ENCODE data around the gene JARID2.
"Not testable (repeated sequence)": the region's sequence is repeated elsewhere in the genome, so short reads cannot be mapped to it uniquely, and the experiment has no call there.

JARID2 gene

DNA sequence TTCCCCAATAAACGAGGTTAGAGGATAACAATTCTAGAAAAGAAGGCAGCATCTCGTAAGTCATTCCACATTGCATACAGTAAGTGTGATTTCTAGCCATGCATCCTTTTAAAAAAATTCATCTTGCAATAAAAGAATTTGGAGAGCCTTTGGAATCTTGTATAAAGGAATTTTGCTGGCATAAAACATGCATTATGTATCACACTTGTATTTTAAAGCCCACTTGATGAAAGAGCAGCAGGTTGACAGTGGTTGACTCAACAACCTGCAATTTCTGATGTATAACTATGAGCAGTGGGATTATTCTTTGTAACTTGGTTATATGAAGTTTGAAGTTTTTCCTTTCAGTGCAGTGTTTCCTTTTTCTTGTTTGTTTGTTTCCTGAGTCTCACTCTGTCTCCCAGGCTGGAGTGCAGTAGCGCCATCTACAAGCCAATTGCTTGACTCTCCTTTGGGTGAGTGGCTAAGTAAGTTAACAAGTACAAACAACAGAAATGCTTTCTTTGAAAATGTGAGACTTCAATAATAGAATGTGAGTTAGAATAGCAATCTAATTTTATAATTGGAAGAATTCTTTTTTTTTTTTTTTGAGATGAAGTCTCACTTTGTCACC, 39.9 kb downstream of the JARID2 start:
- TF ChIP-seq, protein P1, sequence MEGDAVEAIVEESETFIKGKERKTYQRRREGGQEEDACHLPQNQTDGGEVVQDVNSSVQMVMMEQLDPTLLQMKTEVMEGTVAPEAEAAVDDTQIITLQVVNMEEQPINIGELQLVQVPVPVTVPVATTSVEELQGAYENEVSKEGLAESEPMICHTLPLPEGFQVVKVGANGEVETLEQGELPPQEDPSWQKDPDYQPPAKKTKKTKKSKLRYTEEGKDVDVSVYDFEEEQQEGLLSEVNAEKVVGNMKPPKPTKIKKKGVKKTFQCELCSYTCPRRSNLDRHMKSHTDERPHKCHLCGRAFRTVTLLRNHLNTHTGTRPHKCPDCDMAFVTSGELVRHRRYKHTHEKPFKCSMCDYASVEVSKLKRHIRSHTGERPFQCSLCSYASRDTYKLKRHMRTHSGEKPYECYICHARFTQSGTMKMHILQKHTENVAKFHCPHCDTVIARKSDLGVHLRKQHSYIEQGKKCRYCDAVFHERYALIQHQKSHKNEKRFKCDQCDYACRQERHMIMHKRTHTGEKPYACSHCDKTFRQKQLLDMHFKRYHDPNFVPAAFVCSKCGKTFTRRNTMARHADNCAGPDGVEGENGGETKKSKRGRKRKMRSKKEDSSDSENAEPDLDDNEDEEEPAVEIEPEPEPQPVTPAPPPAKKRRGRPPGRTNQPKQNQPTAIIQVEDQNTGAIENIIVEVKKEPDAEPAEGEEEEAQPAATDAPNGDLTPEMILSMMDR (IDR thresholded peaks at IDR 0.05; ENCODE audit: extremely low read depth, insufficient read depth, missing control alignments), result peak; percentile 41
- no peak for DNase-seq (ENCODE audit: low spot score)
- in situ Hi-C loops (cut with MboI; ENCODE audit: low pct_unique_long_range_greater_than_20kb, low sequenced_read_pairs, unreplicated experiment), result no loop called here

DNA sequence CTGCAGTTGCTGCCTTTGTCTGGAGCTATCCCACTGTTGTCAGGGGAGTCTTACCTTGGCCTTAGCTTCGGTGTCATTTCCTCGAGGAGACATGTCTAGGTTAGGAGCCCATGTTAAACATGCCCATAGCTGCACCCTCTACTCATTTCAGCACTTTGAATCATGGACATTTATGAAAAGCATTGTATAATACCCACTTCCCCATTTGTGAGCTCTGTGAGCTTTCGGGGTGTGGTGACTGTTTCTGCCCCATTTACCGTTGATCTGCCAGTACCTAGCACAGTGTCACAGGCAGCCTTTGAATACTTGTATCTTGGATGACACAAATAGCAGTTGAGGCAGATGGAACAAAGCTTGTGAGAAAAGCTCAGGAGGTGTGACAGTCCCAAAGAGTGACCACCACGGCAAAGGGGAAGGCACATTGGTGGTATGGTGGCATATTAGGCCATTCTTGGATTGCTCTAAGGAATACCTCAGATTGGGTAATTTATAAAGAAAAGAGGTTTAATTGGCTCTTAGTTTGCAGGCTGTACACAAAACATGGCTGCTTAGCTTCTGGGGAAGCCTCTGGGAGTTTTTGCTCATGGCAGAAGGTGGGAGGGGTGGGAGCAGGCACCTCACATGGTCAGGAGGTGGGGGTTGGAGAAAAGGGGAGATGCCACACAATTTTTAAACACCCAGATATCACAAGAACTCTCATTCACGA, 42.0 kb downstream of the JARID2 start:
- in situ Hi-C loops (cut with MboI; ENCODE audit: low pct_unique_long_range_greater_than_20kb, low sequenced_read_pairs, unreplicated experiment), result no loop called here
- TF ChIP-seq, protein P1 (IDR thresholded peaks at IDR 0.05; ENCODE audit: extremely low read depth, insufficient read depth, missing control alignments), result no peak
- DNase-seq (ENCODE audit: low spot score), result peak; percentile 79

DNA sequence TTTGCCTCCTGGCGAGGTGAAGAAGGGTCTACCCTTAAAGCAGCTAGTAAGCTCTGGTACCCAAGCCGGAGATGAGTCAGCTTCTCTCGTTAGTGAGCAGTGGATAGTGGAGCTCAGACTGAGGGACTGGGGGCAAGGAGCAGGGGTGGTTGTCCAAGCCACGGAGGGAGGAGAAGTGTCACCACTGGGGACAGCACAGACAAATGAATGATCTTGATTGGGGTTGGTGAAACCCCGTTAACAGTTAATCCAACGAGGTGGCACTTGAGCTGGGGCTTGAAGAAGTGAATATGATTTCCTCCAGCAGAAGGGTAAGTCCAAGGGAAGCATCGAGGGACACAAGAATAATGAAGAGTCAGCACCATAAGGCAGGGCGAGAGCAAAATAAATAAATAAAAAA, 43.0 kb downstream of the JARID2 start:
- DNase-seq (ENCODE audit: low spot score), result no peak

DNA sequence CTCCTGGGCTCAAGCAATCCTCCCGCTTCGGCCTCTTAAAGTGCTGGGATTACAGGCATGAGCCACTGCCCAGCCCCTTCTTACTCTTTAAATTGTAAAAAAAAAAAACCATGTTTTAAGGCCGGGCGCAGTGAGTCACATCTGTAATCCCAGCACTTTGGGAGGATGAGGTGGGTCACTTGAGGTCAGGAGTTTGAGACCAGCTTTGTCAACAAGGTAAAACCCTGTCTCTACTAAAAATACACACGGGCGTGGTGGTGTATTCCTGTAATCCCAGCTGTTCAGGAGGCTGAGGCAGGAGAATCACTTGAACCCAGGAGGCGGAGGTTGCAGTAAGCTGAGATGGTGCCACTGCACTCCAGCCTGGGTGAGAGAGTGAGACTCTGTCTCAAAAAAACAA, 43.6 kb downstream of the JARID2 start:
- DNase-seq (ENCODE audit: low spot score); in situ Hi-C loops (cut with MboI; ENCODE audit: low pct_unique_long_range_greater_than_20kb, low sequenced_read_pairs, unreplicated experiment): not testable (repeated sequence)

More for the DNA sequence above, 43.0 kb downstream of the JARID2 start:
- TF ChIP-seq, protein P1 (IDR thresholded peaks at IDR 0.05; ENCODE audit: extremely low read depth, insufficient read depth, missing control alignments), result no peak
- in situ Hi-C loops (cut with MboI; ENCODE audit: low pct_unique_long_range_greater_than_20kb, low sequenced_read_pairs, unreplicated experiment), result no loop called here

DNA sequence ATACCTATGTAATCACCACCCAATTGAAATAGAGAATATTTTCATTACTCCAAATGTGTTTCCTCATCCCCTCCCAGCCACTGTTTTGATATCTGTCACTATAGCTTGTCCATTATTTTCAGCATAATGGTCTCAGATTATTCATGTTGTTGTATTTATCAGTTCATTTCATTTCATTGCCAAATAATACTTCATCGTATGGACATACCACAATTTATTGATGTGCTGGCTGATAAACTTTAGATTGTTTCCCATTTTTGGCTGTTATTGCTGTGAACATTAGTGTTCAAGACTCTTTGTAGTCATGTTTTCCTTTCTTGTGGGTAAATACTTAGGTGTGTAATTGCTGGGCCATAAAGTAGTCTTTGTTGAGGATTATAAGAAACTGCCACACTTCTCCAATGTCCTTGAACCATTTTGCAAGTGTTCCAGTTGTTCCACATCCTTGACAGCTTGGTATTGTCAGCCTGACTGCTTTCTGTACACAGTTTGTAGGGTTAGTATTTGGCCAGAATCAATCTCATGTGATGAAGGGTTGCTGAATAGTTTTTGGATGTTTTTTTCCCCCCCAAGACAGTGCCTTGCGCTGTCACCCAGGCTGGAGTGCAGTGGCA, 44.3 kb downstream of the JARID2 start:
- TF ChIP-seq, protein P1 (IDR thresholded peaks at IDR 0.05; ENCODE audit: extremely low read depth, insufficient read depth, missing control alignments), result no peak
- no peak for DNase-seq (ENCODE audit: low spot score)
- in situ Hi-C loops (cut with MboI; ENCODE audit: low pct_unique_long_range_greater_than_20kb, low sequenced_read_pairs, unreplicated experiment), result no loop called here

DNA sequence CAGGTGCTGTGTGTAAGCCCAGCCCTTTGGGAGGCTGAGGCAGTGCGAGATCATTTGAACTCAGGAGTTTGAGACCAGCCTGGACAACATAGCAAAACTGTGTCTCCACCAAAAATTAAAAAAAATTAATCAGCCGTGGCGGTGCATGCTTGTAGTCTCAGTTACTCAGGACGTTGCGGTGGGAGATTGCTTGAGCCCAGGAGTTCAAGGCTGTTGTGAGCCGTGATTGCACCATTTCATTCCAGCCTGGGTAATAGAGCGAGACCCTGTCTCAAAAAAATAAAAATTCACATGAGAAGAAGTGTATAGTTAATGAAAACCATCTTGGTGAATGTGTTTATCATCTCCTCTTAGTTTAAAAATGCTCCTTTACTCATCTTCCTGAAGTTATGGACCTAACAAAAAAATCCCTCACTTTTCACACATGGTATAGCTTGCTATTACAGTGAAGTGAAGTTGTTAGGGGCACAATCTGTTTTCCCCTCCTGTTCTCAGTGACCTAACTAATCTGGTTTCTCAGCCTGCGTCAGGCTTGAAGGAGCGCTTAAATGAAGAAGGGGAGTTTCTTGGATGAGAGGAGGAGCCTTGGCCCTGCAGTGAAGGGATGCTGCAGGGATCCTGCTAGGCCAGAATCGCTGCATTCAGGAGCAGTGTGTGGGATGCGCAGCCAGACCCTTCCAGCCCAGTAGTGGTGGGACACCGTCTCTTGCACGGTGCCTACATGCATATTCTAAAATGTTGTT, 45.3 kb downstream of the JARID2 start:
- TF ChIP-seq, protein P1 (IDR thresholded peaks at IDR 0.05; ENCODE audit: extremely low read depth, insufficient read depth, missing control alignments), result no peak
- in situ Hi-C loops (cut with MboI; ENCODE audit: low pct_unique_long_range_greater_than_20kb, low sequenced_read_pairs, unreplicated experiment), result no loop called here
- no peak for DNase-seq (ENCODE audit: low spot score)
